ENCODE data around the gene MIB1.
"Not testable (repeated sequence)": the region's sequence is repeated elsewhere in the genome, so short reads cannot be mapped to it uniquely, and the experiment has no call there.

The MIB1 gene

GRCh38 chr18:21703241-21703820, 37.3 kb upstream of the MIB1 start:
- no peak for DNase-seq
- Histone ChIP-seq H3K27ac (peak overlapping the region; percentile 3), H3K27me3 (replicated peaks) (no peaks in the 10 kb centered on the region), H3K4me3 (ENCODE audit: low read depth, low read length) (peak overlapping the region; percentile 78), H3K36me3 (replicated peaks) (no peaks in the 10 kb centered on the region)
- TF ChIP-seq CTCF (IDR thresholded peaks at IDR 0.05; ENCODE audit: low read depth, low read length, missing control alignments): no peak
- in situ Hi-C loops (cut with HindIII; ENCODE audit: low pct_ligation_motif_present, low sequenced_read_pairs): no loop called here

- H3K36me3 ChIP-seq (replicated peaks): no peaks in the 10 kb centered on the region
- in situ Hi-C loops (cut with HindIII; ENCODE audit: low pct_ligation_motif_present, low sequenced_read_pairs): no loop called here
- peak; percentile 61 for TF ChIP-seq CTCF (IDR thresholded peaks at IDR 0.05; ENCODE audit: low read depth, low read length, missing control alignments)
- DNase-seq: peak; percentile 78
- peak within 1 kb of the TSS; percentile 78 for H3K4me3 ChIP-seq (ENCODE audit: low read depth, low read length)
- H3K27me3 ChIP-seq (replicated peaks): no peaks in the 10 kb centered on the region
- H3K27ac ChIP-seq: peak within 1 kb of the TSS; percentile 3
Observed at GRCh38 chr18:21704603-21705364, 35.8 kb upstream of the MIB1 start, which contains the start of gene ABHD3. Gene ABHD3 (minus strand): TSS chr18:21704774. CDS start chr18:21704665, 109 bp downstream.

- no peaks in the 10 kb centered on the region for H3K27me3 ChIP-seq (replicated peaks)
- H3K36me3 ChIP-seq (replicated peaks): no peaks in the 10 kb centered on the region
- in situ Hi-C loops (cut with HindIII; ENCODE audit: low pct_ligation_motif_present, low sequenced_read_pairs): no loop called here
- no peak for TF ChIP-seq CTCF (IDR thresholded peaks at IDR 0.05; ENCODE audit: low read depth, low read length, missing control alignments)
- no peak overlapping the region for H3K4me3 ChIP-seq (ENCODE audit: low read depth, low read length)
- H3K27ac ChIP-seq: no peak overlapping the region
- no peak for DNase-seq
Observed at GRCh38 chr18:21706386-21706865, 34.2 kb upstream of the MIB1 start.

- in situ Hi-C loops (cut with HindIII; ENCODE audit: low pct_ligation_motif_present, low sequenced_read_pairs): not testable (repeated sequence)
Observed at GRCh38 chr18:21707130-21707529, 33.5 kb upstream of the MIB1 start.

GRCh38 chr18:21714474-21714873, 26.1 kb upstream of the MIB1 start:
- DNase-seq: no peak
- in situ Hi-C loops (cut with HindIII; ENCODE audit: low pct_ligation_motif_present, low sequenced_read_pairs): no loop called here
- H3K36me3 ChIP-seq (replicated peaks): no peaks in the 10 kb centered on the region

More at GRCh38 chr18:21707130-21707529, 33.5 kb upstream of the MIB1 start:
- DNase-seq; H3K27ac ChIP-seq; H3K27me3 ChIP-seq (replicated peaks); H3K4me3 ChIP-seq (ENCODE audit: low read depth, low read length); H3K36me3 ChIP-seq (replicated peaks): not testable (repeated sequence)

More at GRCh38 chr18:21714474-21714873, 26.1 kb upstream of the MIB1 start:
- Histone ChIP-seq H3K27ac (no peak overlapping the region), H3K4me3 (ENCODE audit: low read depth, low read length) (no peak overlapping the region), H3K27me3 (replicated peaks) (no peaks in the 10 kb centered on the region)
- no peak for TF ChIP-seq CTCF (IDR thresholded peaks at IDR 0.05; ENCODE audit: low read depth, low read length, missing control alignments)
